C4-2B (cell line): ENCODE data around the gene CTIF.

Source experiments
- H3K27ac ChIP-seq: fragments of 450-650 bp; 2 replicates; pipeline ENCODE4 v1.5.1; 2017
- CTCF ChIP-seq: fragments of 450-650 bp; conservative IDR thresholded peaks from 2 replicates; pipeline ENCODE4 v1.5.1; 2017; ENCODE audit warnings: mild to moderate bottlenecking
- ZFX ChIP-seq: fragments of 450-650 bp; IDR thresholded peaks from 2 replicates; pipeline ENCODE4 v1.6.1; 2017

Gene CTIF

GRCh38 chr18:48829443-48830149 is 290.8 kb downstream of the CTIF start:
- H3K27ac ChIP-seq = no peak overlapping the region

GRCh38 chr18:48831113-48831759 is 292.4 kb downstream of the CTIF start:
- no peak overlapping the region for H3K27ac ChIP-seq
- TF ChIP-seq CTCF (no peak), ZFX (no peak)

More at GRCh38 chr18:48829443-48830149, 290.8 kb downstream of the CTIF start:
- no peak for TF ChIP-seq ZFX
- TF ChIP-seq CTCF = no peak

DNA sequence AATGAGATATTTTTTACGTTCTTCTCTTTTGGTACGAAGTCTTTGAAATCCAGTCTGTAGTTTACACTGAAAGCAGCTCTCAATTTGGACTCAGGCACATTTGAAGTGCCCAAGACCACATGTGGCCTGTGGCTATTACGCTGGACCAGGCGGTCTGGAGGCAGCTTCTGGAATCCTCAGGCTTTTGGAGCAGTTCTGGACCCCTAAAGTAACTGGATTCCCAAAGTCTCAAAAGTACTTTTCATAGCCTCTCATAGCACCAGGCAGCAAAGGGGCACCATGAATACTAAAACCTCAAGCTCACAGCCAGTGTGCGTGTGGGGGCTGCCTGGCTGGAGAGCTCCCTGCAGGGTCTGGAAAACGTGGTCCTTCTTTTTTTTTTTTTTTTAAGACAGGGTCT is 293.0 kb downstream of the CTIF start:
- H3K27ac ChIP-seq = no peak overlapping the region
- TF ChIP-seq ZFX (no peak), CTCF (no peak)

GRCh38 chr18:48832938-48833700 is 294.3 kb downstream of the CTIF start:
- TF ChIP-seq ZFX (no peak), CTCF (no peak)
- H3K27ac ChIP-seq = no peak overlapping the region

DNA sequence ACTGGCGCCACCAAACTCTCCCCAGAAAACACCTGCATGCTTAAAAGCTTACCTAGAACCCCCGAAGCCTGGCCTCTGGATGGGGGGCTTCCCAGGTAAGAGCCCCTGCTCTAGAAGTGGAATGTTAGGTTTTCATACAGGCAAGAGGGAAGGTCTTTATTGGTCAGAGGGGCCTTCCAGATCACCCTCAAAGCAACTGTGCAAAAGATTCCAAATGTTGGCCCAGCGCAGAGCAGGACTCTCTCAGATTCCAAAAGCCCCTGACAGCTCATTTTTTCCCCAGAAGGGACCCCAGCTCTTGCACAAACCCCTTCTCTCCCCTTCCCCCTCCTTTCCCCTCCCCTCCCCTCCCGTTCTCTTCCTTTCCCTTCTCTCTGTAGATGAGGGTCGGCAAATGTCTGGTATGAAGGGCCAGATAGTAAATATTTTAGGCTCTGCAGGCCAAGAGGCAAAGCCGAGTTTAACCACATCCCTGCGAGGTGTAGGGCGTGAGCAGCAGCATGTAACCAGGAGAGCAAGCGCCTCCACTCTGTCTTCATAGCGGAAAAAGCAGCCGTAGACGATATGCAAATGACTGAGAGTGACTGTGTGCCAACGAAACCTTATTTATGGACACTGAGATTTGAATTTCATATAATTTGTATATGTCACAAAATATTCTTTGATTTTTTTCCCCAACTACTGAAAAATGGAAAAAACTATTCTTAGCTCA is 295.0 kb downstream of the CTIF start:
- TF ChIP-seq ZFX (no peak), CTCF (no peak)
- no peak overlapping the region for H3K27ac ChIP-seq

DNA sequence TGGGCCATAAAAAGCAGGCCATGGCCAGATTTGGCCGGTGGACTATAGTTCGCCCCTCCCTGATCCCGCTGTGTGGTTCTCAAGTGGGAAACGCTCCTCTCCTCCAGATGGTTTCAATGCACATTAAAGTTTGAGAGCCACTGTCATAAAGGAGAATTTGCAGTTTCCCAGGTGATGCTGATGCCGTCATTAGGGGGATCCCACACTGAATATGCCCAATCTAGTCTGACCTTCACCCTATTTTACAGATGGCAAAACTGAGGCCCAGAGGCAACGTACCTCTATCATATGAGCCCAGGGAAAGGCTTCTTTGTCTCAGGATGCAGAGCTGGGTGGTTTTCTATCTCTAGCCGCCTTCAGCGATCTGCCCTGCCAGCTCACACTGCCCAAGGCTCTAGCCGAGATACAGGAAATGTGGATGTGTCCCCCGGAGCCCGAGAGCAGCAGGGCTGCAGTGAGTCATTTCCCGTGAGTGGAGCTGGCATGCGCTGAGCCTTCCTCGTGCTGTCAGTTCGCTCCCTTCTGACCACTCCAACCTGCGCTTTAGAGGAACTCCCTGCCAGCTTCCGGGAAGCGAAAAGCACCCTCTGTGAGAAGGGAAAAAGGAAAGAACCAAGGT is 295.7 kb downstream of the CTIF start:
- no peak overlapping the region for H3K27ac ChIP-seq
- no peak for TF ChIP-seq CTCF
- TF ChIP-seq ZFX = no peak
